HT1080 (cell line): Measurements from ENCODE around the gene HOXC10. TPM values are rescaled to one million over a fixed set of nuclear protein-coding genes. Genes with fewer than 3 reads are reported as not detected.

ENCODE experiments used
- DNase-seq: peaks from one replicate; pipeline ENCODE4 v3.0.0-alpha.2; 2015; ENCODE audit warnings: low read depth
- small RNA-seq: library from RNA; depleted of rRNA; stranded (forward); fragments of <200 nt; gene quantifications from one replicate; pipeline ENCODE3, GENCODE V24; 2014
- total RNA-seq: library from RNA; depleted of rRNA; stranded (reverse); fragments of >200 nt; shearing (Covaris generic); gene quantifications from 2 replicates; pipeline ENCODE4 v1.2.3, GENCODE V29; 2014; rRNA removed

HOXC10 gene
- total RNA-seq, 1 experiment from 2014 or later = 3.8 TPM

DNA sequence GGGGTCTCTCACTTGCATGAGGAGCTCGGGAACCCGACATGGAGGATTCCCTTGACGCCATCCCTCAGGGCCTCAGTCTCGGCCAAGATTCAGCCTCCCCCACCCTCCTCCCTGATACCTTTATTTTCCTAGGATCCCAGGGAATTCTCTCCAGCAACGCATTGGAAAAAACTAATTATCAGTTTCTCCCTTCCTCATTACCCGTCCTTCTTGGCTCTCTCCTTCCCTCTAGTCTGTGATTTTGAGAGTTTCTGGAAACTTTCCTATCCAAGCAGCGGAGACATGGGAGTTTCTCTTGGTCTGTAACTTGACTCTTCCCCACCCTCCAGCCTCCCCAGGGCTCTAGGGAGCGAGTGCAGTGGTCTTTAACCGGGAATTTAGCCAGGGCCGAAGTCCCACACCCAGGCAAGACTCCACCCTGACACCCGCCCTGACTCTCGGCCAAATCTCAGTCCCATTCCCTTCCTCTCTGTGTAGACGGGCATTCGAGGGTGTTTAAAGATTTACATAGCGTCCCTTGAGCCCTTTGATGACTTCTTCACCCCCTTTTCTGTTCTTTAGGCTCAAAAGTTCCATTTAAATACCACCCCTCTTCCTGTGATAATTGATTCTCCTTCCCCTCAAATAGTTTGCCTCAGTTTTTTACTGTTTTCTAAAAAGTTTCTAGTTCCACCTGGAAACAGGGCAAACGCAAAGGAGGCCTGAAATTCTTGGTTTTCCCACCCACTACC, 54.6 kb downstream of the HOXC10 start:
- no peak for DNase-seq

Small RNA genes within 50 kb of the gene (small RNA-seq; reads per million reads assigned to genes)
- gene AC012531.3 (not detected), gene AC012531.4 (not detected), gene HOXC5 (not detected), gene MIR196A2 (5.2 reads per million, percentile 89 among the genes with 10 or more reads in this experiment), gene MIR615 (0.52 reads per million, percentile 56 among the genes with 10 or more reads in this experiment), gene RF01905 (not detected), gene RF01906 (not detected)

Other genes with a start within 250 kb of the HOXC10 start
- gene CISTR, start 233.2 kb upstream of the HOXC10 start, total RNA-seq = not detected in 2 replicates
- gene HOXC13, start 46.3 kb upstream of the HOXC10 start, total RNA-seq = 6.6 and 6.9 TPM in 2 replicates
- not detected in 2 replicates for gene HOXC12, start 30.2 kb upstream of the HOXC10 start, total RNA-seq
- not detected in 2 replicates for gene HOXC11, start 12.0 kb upstream of the HOXC10 start, total RNA-seq
- 0.88 TPM in 1 of 2 replicates, not detected in the other for gene HOTAIR, start 10.2 kb upstream of the HOXC10 start, total RNA-seq
- 9.7 and 12.2 TPM in 2 replicates for gene HOXC9, start 15.0 kb downstream of the HOXC10 start, total RNA-seq
- 1.9 and 2.9 TPM in 2 replicates for gene HOXC8, start 23.8 kb downstream of the HOXC10 start, total RNA-seq
- gene HOXC6, start 43.3 kb downstream of the HOXC10 start, total RNA-seq = 1.3 and 2.0 TPM in 2 replicates
- 0.70 and 2.3 TPM in 2 replicates for gene HOXC5, start 47.9 kb downstream of the HOXC10 start, total RNA-seq
- 1.8 and 1.9 TPM in 2 replicates for gene HOXC4, start 68.7 kb downstream of the HOXC10 start, total RNA-seq
- gene SMUG1, start 203.8 kb downstream of the HOXC10 start, total RNA-seq = 90.4 and 101 TPM in 2 replicates